ENCODE data around the gene SPDYE1.
"Not testable (repeated sequence)": the region's sequence is repeated elsewhere in the genome, so short reads cannot be mapped to it uniquely, and the experiment has no call there.

The SPDYE1 gene

DNA sequence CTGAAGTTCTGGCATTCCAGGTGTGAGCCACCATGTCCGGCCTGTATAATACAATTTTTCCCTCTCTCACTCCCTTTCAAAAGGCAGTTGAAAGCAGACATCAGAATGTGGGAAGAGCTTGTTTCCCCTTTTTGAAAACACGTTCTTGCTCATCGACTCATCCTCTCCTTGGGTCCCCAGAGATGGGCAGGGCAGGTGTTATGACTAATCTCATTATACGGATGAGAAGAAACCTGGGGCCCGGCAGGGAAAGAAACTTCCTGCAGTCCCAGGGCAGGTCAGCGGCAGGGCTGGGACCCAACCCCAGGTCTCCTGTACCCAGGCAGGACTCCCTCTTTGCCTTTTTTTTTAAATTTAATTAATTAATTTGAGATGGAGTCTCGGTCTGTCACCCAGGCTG lies 4.8 kb upstream of the SPDYE1 start:
- not testable (repeated sequence) for FAIRE-seq

DNA sequence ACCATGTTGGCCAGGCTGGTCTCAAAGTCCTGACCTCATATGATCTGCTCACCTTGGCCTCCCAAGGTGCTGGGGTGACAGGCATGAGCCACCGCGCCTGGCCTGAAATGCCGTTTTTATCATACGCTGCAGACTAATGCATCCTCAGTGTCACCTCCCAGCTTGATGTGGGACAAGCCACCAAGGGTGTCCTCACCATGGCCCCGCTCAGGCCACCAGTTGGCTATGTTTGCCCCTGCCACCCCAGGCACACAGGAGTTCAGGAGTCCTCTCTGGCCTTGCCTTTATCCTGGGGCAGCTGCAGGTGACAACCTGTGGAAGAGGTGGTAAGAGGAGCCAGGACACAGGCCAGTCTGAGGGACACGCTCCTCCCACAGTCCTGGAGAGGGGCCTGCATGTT lies 3.0 kb upstream of the SPDYE1 start:
- not testable (repeated sequence) for FAIRE-seq

GRCh38 chr7:44012081-44012480 lies 14.4 kb downstream of the SPDYE1 start:
- FAIRE-seq = not testable (repeated sequence)

- FAIRE-seq = not testable (repeated sequence)
Observed at GRCh38 chr7:44015090-44015489, 17.4 kb downstream of the SPDYE1 start.

DNA sequence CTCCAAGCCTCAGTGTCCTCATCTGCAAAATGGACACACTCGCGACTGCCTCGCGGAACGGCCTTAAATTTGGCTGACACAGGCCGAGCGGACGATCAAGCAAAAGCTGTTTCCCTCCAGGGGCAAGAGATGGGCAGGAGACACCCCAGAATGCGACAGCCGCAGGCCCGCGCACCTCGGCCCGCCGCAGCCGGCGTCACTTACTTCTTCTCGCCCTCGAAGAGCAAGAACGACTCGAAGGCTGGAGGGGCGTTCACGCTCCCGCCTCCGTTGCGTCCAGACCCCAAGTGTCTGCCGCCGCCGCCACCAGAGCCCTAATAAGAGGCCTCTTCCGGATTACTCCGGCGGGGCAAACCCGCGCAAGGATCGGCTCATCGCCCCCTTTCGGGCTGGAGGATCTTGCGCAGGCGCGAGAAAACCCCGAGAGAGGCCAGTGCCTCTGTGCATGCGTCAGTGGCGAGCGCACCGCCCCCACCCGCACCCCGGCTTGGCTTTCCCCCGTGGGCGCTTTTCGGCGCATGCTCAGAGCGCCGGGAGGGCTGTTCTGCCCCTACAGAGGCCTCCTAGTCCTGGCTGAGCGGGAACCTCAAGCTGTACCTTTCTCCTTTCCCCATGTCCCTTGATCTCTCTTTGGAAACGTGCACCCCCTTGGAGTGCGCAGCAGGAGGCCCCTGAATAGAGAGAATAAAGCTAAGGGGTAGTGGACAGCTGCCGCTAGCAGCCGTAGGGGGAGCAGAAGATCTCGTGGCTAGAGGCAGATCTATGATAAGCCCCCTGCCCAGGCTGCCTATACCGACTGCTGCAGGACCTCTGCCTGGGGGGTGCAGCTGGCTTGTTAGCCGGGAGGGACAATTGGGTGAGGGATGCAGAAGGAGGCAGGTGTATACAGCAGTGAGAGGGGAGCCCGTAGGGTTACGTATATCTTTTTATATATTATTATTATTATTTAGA lies 21.4 kb downstream of the SPDYE1 start:
- not testable (repeated sequence) for FAIRE-seq

- not testable (repeated sequence) for FAIRE-seq
Observed at GRCh38 chr7:44019825-44020224, 22.1 kb downstream of the SPDYE1 start.

DNA sequence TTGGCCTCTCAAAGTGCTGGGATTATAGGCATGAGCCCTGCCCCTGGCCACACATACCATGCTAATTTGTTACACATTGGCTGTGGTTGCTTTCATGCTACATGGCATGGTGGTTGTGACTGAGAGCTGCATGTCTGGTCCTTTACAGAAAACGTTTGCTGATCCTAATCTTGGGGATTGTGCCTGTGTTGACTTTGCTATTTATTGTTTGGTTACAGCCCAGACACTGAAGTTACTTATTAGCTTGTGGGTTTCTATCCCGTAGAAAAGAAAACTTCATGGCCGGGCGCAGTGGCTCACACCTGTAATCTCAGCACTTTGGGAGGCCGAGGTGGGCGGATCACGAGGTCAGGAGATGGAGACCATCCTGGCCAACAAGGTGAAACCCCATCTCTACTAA lies 24.4 kb downstream of the SPDYE1 start:
- FAIRE-seq = not testable (repeated sequence)

DNA sequence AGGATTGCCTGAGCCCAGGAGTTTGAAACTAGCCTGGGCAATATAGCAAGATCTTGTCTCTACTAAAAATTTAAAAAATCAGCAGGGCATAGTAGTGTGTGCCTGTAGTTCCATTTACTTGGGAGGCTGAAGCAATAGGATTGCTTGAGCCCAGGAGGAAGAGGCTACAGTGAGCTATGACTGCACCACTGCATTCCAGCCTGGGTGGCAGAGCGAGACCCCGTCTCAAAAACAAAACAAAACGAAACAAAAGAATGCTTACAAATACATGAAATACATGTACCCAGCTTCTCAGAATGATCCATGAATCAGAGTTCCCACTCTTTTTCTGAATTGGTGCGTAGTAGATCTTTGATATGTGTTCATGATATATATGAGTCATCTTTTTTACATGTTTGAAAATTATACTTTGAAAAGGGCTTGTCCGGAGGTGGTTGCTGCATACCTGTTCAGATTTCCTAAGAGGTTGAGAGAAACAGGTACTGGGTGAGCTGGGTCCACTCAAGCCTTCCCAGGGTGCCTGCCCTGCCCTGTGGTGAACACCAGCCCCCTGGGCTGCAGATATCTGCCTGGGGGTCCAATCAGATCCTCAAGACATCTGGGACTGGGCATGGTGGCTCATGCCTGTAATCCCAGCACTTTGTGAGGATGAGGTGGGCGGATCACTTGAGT lies 25.2 kb downstream of the SPDYE1 start:
- not testable (repeated sequence) for FAIRE-seq

- FAIRE-seq = not testable (repeated sequence)
Observed at GRCh38 chr7:44029433-44029832, 31.7 kb downstream of the SPDYE1 start.

- not testable (repeated sequence) for FAIRE-seq
Observed at GRCh38 chr7:44030029-44030428, 32.3 kb downstream of the SPDYE1 start.

- not testable (repeated sequence) for FAIRE-seq
Observed at GRCh38 chr7:44031319-44031718, 33.6 kb downstream of the SPDYE1 start.

DNA sequence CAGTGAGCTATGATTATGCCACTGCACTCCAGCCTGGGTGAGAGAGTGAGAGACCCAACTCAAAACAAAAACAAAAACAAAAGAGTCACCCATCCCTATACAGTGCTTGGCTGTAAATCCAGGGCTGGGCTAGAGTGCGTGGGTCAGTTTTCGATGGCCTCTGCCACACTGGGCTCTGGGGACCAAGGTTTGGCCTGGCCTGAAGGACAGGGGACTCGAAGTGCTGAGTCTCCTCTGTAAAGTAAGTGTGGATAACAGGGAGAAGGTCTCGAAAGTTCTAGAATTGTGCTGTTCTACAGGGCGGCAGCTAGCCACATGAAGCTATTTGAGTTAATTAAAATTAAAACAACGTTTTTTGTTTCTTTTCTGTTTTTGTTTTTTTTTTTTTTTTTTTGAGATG lies 34.3 kb downstream of the SPDYE1 start:
- not testable (repeated sequence) for FAIRE-seq

DNA sequence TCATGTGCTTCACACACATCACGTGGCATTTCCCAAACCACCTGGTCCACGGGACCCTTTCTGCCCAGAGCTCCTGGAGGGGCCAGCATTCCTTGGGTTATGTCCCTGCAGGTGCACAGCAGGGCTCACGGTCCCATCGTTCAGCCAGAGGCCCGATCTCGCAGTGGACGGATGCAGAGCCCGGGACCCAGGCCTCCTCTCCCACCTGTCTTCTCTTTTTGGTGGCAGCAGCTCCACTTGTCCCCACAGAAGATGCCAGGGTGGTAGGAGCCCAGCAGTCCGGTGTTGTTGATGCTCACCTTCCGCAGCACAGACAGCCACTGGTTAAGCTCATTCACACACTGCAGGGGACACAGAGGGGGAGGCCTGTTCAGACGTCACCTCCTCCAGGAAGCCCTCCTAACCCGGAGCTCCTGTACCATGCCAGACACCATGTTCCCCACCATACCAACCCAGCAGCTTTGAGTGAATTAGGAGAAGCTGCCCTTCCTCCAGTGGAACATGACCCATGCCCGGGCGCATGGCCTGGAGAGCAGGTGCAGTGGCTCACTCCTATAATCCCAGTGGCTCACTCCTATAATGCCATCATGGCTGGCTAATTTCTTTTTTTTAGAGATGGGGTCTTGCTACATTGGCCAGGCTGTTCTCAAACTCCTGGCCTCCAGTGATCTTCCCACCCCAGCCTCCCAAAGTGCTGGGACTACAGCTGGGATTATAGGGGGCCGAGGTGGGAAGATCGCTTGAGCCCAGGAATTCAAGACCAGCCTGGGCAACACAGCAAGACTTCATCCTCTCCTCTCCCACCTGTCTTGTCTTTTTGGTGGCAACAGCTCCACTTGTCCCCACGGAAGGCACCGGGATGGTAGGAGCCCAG lies 36.5 kb downstream of the SPDYE1 start:
- FAIRE-seq = not testable (repeated sequence)

- FAIRE-seq = not testable (repeated sequence)
Observed at GRCh38 chr7:44036364-44036763, 38.7 kb downstream of the SPDYE1 start.

DNA sequence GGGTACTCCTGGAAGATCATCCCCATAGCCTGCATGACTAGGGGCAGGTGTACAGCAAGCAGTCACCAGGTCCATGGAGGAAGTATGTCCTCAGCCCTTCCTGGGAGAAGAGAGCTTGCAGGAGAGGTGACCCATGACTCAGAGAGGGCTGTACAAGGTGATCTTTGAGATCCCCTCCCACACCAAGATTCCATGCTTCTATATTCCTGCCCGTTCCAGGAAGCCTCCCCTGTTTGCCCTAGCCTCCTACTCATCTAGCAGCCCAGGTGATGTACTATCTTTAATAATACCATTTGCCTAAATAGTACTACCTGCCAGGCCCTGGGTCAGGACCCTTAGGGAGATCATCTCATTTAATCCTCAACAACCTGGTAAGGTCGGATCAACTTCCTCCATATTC lies 40.3 kb downstream of the SPDYE1 start:
- not testable (repeated sequence) for FAIRE-seq

GRCh38 chr7:44038553-44038952 lies 40.9 kb downstream of the SPDYE1 start:
- FAIRE-seq = not testable (repeated sequence)

- FAIRE-seq = not testable (repeated sequence)
Observed at GRCh38 chr7:44038961-44039558, 41.4 kb downstream of the SPDYE1 start.

DNA sequence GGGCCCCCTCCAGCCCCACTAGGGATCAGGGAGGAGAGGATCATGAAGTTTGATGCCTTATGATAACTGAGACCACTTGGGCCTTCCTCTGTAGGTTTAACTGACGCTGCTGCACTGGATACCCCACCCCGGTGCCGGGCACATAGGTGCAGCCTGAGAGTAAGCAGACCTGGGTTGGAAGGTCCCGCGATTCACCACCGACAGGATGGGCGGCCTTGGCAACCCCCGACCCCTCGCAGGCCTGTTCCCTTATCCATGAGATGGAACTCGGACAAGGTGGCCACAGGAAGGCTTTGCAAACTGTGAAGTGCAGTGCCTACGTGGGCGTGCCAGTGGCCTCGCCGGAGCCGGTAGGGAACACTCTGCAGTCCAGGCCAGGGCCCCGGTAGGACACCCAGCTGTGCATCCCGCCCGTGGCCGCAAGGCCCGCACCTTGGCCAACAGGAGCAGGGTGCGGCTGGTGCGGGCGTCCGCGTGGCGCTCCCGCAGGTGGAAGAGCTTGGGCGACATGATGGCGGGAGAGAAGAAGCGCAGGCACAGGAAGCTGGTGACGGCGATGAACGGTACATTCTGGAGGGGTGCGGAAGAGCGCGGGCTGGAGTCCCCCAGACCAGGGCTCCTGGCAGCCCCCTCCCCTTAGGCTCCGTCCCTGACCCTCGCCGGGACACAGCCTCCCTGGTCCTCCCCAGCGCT lies 42.2 kb downstream of the SPDYE1 start:
- FAIRE-seq = not testable (repeated sequence)

DNA sequence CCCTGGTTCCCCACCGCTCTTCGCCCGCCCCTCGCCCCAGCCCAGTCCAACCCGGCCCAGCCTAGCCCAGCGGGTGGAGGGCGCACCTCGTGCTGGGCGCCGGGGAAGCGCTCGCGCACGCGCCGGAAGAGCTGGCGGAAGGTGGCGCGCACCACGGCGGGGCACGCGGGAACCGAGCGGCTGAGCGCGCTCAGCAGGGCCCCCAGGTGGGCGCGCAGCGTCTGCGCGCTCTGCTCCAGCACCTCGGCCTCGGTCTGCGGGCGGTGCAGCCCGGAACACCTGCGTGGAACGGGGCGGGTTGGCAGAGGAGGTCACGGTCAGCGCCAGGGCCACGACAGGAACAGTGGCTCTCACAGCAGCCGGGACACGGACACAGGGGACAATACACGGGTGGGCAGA lies 42.8 kb downstream of the SPDYE1 start:
- FAIRE-seq = not testable (repeated sequence)

DNA sequence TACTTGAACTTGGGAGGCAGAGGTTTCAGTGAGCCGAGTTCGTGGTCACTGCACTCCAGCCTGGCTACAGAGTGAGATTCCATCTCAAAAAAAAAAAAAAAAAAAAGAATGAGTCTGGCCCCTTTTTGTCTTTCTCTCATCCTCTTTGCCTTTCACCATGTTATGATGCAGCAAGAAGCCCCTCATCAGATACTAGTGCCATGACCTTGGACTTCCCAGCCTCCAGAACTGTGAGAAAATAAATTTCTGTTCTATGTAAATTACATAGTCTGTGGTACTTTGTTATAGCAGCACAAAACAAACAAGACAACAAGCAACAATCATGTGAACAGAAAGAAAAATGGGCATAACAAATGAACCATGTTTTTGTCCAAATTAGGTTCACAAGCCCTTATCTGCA lies 44.5 kb downstream of the SPDYE1 start:
- FAIRE-seq = no peak

GRCh38 chr7:44043902-44044301 lies 46.2 kb downstream of the SPDYE1 start:
- FAIRE-seq = no peak
